D341Med (cell line): ENCODE data around the gene STK17B.

Experiments used
- DNase-seq: peaks from one replicate; pipeline ENCODE4 v3.0.0; 2012; ENCODE audit warnings: low spot score

Gene STK17B

DNA sequence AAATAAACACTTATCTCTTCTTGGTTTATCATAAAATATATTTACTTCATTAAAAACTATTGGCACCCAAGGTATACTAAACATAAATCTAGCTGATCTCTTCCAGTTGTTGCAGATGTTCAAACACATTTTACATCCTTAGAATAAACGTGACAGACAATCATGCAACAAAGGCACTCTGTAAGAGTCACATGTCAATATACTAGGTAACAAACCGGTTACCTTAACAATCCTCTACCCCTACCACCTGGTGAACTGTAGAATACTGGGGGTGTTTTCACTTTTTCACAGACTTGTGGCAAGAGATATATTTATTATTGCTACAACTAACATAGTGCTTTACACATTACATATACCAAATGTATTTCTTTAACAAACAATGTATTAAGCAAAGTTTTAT lies 15.8 kb downstream of the STK17B start:
- no peak for DNase-seq

- DNase-seq = no peak
Measured at GRCh38 chr2:196153480-196153879, 17.9 kb downstream of the STK17B start.

DNA sequence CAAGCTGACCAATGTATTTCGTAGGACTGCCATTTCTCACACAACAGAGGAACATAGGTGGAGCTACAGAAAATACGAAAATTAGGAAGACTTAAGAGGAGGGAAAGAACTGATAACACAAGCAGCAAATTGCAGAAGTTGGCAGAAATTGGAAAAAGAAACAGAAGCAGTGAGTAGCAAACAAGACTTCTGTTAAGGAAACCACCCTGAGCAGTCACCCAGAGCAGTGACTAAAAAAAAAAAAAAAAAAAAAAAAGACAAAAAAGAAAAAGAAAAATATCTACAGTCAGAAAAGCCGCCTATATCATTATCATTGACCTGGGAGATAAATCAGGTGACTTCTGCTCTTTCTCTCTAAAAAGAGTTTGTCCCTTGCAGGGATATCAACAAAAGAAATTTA lies 21.4 kb downstream of the STK17B start:
- DNase-seq = no peak

DNA sequence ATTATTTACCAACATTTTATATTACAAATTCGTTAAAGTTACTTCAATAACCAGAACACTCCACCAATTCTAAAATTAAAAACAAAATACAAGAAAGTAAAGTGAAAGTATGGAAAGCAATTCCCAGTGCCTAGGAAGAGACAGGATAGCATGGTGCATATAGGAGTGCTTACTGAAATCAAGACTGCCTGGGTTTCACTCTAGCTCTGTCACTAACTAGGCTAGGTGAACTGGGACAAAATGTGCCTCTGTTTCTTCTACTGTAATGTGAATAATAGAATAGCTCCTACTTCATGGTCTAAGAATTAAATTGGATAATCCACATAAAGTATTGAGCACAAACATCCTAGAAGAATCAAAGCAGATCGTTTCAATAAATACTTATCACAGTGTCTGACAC lies 22.6 kb downstream of the STK17B start:
- no peak for DNase-seq

DNA sequence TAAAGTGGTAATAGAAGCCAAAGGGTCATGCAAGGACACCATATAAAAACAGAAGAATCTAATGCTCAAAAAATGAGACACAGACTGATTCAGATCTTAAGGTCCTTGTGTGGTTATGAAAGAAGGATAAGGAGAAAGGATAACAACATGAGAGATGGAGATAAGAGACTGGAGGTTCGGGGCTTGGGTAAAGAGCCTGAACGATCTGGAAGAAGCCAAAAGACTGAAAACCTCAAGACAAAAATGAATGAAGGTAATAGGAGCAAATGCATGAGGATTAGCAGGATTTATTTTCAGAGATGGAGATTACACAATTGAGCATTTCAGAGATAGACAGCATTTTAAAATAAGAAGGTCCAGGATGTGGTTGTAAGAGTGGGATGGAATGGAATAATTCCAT lies 26.1 kb downstream of the STK17B start:
- DNase-seq = no peak

DNA sequence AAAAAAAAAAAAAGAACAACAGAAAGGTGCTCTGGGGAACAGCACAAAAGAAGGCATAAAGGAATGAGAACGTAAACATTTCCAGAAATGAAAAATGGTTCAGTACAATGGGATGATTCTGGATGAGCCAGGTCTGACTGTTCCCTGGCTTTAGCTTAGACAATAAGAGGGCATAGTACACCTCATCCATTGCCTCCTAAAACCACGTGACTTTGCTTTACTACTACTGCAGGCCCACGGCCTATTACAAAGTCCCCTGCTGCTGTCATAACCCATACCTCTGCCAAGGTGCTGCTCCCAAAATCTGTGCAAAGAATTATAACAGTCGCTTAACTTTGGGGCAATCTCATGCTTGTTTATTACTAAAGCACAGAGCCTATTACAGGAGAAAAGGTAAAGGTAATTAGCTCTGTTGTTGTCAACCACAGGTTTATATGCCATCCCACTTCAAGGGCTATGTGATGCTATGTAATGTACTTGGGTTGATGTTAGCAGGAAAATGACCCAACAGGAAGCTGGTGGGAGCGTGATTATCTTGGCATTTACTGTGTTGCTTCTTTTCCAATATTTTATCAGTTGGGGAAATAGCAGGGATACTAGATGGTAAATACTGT lies 26.8 kb downstream of the STK17B start:
- DNase-seq = no peak

DNA sequence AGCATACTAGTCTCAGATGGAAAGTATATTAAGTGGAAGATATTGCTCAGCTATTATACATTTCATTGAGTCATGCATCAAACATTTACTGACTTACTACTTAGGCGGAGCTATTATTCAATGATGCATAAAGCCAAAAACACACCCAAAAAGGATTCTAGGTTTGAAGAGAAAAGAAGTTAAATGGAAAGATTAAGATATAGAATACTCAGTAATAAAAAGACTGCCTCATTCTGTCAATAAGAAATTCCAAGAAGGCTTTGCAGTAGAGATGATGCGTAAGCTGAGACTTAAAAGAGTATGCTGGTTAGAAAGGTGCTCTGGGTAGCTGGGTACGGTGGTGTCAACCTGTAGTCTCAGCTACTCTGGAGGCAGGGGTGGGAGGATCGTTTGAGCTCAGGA lies 27.6 kb downstream of the STK17B start:
- DNase-seq = no peak

DNA sequence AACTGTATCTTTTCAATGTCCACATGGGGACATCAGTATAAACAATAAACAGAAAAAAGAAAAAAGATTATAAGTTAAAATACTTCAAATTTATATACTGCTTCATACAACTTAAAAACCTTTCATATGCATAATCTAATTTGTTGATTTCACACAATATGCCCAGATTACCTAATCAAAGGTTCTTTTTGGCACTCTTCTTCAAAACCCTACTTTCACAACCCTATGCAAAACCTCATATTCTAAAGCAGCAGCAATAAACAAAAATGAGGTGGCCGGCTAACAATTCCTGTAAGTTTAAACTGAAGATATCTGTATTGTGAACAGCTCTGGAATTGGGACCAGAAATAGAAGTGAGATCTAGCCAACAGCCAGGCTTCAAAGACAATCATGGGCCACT lies 28.6 kb downstream of the STK17B start:
- DNase-seq = no peak

DNA sequence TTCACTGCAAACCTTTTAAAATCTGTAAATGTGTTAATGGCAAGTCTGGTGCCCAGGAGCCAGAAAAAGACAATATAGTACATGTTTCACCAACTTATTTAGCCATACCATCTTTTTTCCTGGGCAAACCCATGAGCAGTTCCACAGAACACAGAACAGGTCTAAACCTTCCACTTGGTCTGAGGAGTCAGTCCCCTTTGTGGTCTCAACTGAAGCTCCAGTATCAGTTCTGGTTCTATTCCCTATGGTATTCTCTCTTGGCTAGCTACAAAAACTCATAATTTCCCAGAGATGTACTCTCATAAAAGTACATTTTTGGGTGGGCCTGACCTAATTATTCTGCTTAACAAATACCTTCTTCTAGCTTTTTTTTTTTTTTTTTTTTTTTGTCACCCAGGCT lies 31.2 kb downstream of the STK17B start:
- DNase-seq = no peak

GRCh38 chr2:196137271-196137670 lies 34.1 kb downstream of the STK17B start:
- no peak for DNase-seq

DNA sequence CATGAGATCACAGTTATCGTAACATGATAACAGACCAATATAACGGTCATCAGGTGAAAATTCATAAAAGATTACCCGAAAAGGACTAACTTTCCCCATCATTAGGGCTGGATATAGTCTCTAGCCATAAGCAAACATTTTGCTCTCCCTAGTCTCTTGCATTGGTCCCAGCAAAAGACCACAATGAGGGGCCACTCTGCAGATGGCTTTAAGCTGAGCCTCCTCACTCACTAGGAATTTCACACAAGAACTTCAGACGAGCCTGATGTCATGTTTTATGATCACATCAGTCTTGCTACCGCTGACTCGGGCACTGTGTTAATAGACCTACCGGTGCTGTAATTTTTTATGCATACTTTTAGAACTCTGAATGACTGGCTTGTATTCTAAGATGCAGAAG lies 35.2 kb downstream of the STK17B start:
- DNase-seq = no peak

DNA sequence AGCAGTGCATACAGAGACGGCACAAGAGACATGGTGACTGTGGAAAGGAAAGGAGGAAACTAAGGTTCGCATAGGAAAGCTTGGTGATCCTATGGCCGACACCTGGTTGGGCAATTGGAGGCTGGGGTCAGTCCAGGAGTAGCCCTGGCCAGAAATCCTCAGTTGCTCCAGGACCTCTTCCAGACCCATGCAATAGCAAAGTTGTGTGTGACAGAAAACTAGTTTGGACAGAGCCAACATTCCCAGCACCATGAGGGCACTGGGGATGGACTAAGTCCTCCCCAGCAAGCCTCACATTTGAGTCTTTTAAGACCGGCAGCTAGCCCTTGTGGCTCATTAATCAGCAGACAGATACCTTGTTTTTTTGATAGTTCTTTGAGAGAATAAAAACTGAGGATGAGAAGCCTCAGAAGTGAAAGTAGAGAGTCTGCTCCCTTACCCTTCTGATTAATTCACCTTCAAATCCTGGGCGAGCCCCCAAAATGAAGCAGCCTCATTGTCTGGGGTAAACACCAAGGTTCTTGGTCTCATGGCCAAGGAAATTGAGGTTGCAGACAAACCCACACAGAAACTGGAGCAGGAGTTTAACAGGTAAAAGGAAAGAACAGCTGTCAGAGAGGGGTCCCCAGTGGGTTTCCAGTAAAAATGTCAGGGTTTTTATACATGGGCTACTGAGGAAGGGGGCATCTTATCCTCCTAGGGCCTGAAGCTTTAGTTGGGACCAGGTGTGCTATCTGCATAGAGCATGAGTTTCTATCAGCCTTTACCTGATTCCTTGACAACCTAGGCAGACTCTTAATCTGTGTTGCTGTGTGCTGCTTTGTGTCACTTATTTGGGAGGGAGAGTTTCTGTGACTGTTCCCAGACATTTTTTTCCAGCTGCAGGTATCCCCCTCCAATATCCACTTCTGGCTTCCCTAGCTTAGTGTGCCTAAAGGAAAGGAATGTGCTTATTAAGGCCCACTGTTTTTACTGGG lies 39.1 kb downstream of the STK17B start:
- DNase-seq = no peak

GRCh38 chr2:196131384-196131937 lies 39.9 kb downstream of the STK17B start:
- DNase-seq = peak; percentile 17

GRCh38 chr2:196130039-196130825 lies 41.1 kb downstream of the STK17B start:
- DNase-seq = peak; percentile 34

GRCh38 chr2:196128749-196129148 lies 42.6 kb downstream of the STK17B start:
- no peak for DNase-seq

DNA sequence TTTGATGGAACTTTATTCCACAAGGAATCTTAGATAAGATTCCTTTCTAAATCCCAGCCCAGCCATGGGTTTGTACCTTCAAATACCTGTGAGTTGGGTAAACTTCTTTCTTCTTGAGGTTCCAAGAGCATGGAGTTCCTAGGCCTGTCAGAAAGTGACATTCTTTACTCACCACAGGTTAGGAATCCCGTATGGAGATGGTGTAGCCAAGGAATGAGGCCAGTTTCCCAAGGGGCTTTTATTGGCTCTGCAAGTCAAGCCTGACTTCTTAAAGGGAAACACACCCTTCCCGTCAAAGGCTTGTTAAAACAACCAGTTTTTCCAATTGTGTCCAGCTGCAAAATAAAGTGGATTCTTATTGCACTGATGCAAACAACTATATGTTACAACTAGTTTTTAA lies 45.8 kb downstream of the STK17B start:
- DNase-seq = no peak

DNA sequence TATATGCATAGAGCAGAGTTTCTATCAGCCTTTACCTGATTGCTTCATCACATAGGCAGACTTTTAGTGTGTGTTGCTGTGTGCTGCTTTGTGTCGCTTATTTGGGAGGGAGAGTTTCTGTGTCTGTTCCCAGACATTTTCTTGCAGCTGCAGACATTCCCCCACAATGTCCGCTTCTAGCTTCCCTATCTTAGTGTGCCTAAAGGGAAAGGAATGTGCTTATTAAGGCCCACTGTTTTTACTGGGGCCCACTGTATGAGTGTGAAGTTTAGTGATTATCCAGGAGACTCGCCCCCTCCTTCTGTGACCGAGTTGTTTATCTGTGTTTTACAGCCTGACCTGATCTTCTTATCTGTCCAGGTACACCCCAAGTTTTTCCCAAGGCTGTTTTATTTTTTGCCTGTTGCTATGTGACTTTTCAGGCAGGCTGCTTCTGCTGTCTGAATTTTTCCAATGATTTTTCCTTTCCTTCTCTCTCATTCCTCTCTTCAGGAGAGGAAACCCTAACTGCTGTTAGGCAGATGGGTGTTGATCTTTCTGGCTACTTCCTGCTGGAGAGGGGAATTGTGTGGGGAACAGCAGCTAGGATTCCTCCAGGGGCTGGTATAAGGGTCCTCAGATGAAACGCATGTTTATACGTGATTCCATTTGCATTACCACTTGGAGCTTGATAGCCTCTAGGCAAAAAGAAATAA lies 47.6 kb downstream of the STK17B start:
- no peak for DNase-seq

DNA sequence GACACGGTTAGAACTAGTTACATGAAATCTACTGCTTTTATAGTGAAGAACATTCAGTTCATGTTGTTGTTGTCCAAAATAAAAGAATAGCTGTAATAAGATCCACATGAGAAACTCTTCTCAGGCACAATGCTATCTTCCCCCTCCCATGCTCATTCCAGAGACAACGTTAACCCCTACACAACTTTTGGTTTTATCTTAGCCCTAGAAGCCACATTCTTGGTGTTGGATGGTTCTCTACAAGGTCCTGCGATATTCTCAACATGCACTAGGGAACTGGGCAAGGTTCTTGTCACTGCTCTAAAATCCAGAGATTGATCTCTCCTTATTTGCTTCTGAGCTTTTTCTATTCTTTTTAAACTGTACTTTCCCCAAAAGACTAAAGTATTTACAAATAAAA lies 51.5 kb downstream of the STK17B start:
- no peak for DNase-seq

DNA sequence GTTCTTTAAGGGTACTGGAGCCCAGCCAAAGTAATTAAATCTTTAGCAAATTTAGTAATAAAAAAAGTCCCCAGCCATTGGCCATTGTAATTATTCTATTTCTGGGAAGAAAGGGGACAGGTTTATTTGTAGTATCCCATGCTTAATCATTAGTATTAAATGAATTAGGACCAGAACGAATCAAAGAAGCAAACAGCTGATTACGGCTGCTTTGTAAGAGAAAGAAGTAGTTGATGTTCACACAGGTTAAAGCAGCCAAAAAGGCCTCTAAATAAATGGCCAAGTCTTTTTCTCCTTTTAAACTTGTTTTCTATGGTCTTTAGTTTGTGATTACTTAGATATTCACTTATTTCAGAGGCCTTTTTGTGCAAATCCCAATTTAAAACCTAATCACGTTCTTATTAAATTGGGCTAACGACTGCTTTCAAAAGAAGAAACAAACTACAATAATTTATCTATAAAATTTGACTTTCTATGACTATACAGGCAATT lies 54.1 kb downstream of the STK17B start:
- no peak for DNase-seq

- no peak for DNase-seq
Measured at GRCh38 chr2:196113061-196113974, 58.1 kb downstream of the STK17B start.
